Karpas-422 (cell line): ENCODE data around the gene KANSL1. TPM values are rescaled to one million over a fixed set of nuclear protein-coding genes. Genes with fewer than 3 reads are reported as not detected.

Experiments used
- DNase-seq: peaks from one replicate; pipeline ENCODE4 v3.0.0-alpha.2; 2015
- H2AFZ ChIP-seq: fragments of 200-600 bp; sonication (generic); 2 replicates; pipeline ENCODE4 v1.6.1; 2014; ENCODE audit warnings: antibody characterized with exemption, low read length, mixed read lengths
- H3K27ac ChIP-seq: fragments of 200-600 bp; sonication (generic); 2 replicates; pipeline ENCODE4 v1.5.1; 2014; ENCODE audit warnings: mild to moderate bottlenecking, low read length, moderate library complexity
- H3K27me3 ChIP-seq: fragments of 200-600 bp; sonication (generic); 2 replicates; pipeline ENCODE4 v1.6.1; 2014; ENCODE audit warnings: low read length, mixed read lengths
- H3K36me3 ChIP-seq: fragments of 200-600 bp; sonication (generic); 2 replicates; pipeline ENCODE4 v1.6.1; 2014; ENCODE audit warnings: low read length, mixed read lengths; ENCODE audit not compliant: insufficient read depth
- H3K4me1 ChIP-seq: fragments of 200-600 bp; sonication (generic); 2 replicates; pipeline ENCODE4 v1.6.1; 2014; ENCODE audit warnings: mild to moderate bottlenecking, low read length, mixed read lengths
- H3K4me2 ChIP-seq: fragments of 200-600 bp; sonication (generic); 2 replicates; pipeline ENCODE4 v1.6.1; 2014; ENCODE audit warnings: low read length, low read depth, mild to moderate bottlenecking; ENCODE audit not compliant: poor library complexity, severe bottlenecking
- H3K4me3 ChIP-seq: fragments of 200-600 bp; sonication (generic); 2 replicates; pipeline ENCODE4 v1.5.1; 2014; ENCODE audit warnings: mild to moderate bottlenecking, antibody characterized with exemption, low read length, mixed read lengths
- H3K79me2 ChIP-seq: fragments of 200-600 bp; sonication (generic); 2 replicates; pipeline ENCODE4 v1.6.1; 2014; ENCODE audit warnings: mild to moderate bottlenecking, low read length, mixed read lengths
- H3K9ac ChIP-seq: fragments of 200-600 bp; sonication (generic); 2 replicates; pipeline ENCODE4 v1.6.0; 2014; ENCODE audit warnings: low read length
- H3K9me2 ChIP-seq: fragments of 200-600 bp; sonication (generic), shearing (Covaris generic); replicated peaks from 2 replicates; pipeline ENCODE4 v1.6.0; 2014; ENCODE audit warnings: mild to moderate bottlenecking, low read length, moderate library complexity; ENCODE audit not compliant: insufficient read depth
- H3K9me3 ChIP-seq: fragments of 300-700, 200-600 bp; sonication (generic); 2 replicates; pipeline ENCODE4 v1.6.1; 2014; ENCODE audit warnings: low read length, mixed read lengths
- H4K20me1 ChIP-seq: fragments of 200-600 bp; sonication (generic); 2 replicates; pipeline ENCODE4 v1.6.1; 2014; ENCODE audit warnings: mild to moderate bottlenecking, antibody characterized with exemption, low read length, low read depth; ENCODE audit not compliant: insufficient read depth
- total RNA-seq: library from RNA; depleted of rRNA; stranded (reverse); fragments of >200 nt; shearing (Covaris generic); gene quantifications from 2 replicates; pipeline ENCODE4 v1.2.3, GENCODE V29; 2014; ENCODE audit warnings: low replicate concordance

The KANSL1 gene
- total RNA-seq, 1 experiment from 2014 or later: 127 TPM

GRCh38 chr17:46061435-46061834 is 131.8 kb downstream of the KANSL1 start:
- no peak for DNase-seq
- peaks cover 25% of the 10 kb centered on the region; the same call in 1 of the 2 replicates for H3K36me3 ChIP-seq
- H3K4me1 ChIP-seq: 0 out of 2 replicates have a peak, but pooled peaks cover 3% of the 10 kb centered on the region
- no peak overlapping the region for H3K4me2 ChIP-seq
- H3K79me2 ChIP-seq: peaks cover 86% of the 10 kb centered on the region
- no peaks in the 10 kb centered on the region for H3K27me3 ChIP-seq
- H3K27ac ChIP-seq: no peak overlapping the region
- no peak overlapping the region for H3K4me3 ChIP-seq
- no peak overlapping the region for H2AFZ ChIP-seq
- H3K9me3 ChIP-seq: no peaks in the 10 kb centered on the region
- H3K9ac ChIP-seq: no peak overlapping the region
- H3K9me2 ChIP-seq: no peaks in the 10 kb centered on the region
- no peaks in the 10 kb centered on the region for H4K20me1 ChIP-seq

- DNase-seq: no peak
- Histone ChIP-seq H3K4me3 (no peak overlapping the region), H3K9me3 (no peaks in the 10 kb centered on the region), H3K27me3 (no peaks in the 10 kb centered on the region), H4K20me1 (no peaks in the 10 kb centered on the region), H3K4me1 (0 out of 2 replicates have a peak, but pooled peaks cover 3% of the 10 kb centered on the region), H3K4me2 (no peak overlapping the region), H3K9ac (no peak overlapping the region), H3K79me2 (peaks cover 85% of the 10 kb centered on the region), H3K9me2 (no peaks in the 10 kb centered on the region), H3K27ac (no peak overlapping the region), H2AFZ (no peak overlapping the region), H3K36me3 (peaks cover 23% of the 10 kb centered on the region; the same call in 1 of the 2 replicates)
Measured at GRCh38 chr17:46060461-46060860, 132.8 kb downstream of the KANSL1 start.

GRCh38 chr17:46059486-46059885 is 133.7 kb downstream of the KANSL1 start:
- H3K4me3 ChIP-seq: no peak overlapping the region
- no peak overlapping the region for H3K9ac ChIP-seq
- 0 out of 2 replicates have a peak, but pooled peaks cover 3% of the 10 kb centered on the region for H3K4me1 ChIP-seq
- peaks cover 80% of the 10 kb centered on the region for H3K79me2 ChIP-seq
- no peaks in the 10 kb centered on the region for H3K9me2 ChIP-seq
- no peaks in the 10 kb centered on the region for H3K9me3 ChIP-seq
- H3K4me2 ChIP-seq: no peak overlapping the region
- H3K27me3 ChIP-seq: no peaks in the 10 kb centered on the region
- no peak overlapping the region for H3K27ac ChIP-seq
- no peaks in the 10 kb centered on the region for H4K20me1 ChIP-seq
- DNase-seq: no peak
- no peak overlapping the region for H2AFZ ChIP-seq
- peaks cover 23% of the 10 kb centered on the region; the same call in 1 of the 2 replicates for H3K36me3 ChIP-seq

- Histone ChIP-seq H3K9me2 (no peaks in the 10 kb centered on the region), H3K4me3 (no peak overlapping the region), H3K9ac (no peak overlapping the region), H2AFZ (no peak overlapping the region), H4K20me1 (no peaks in the 10 kb centered on the region), H3K27ac (no peak overlapping the region), H3K9me3 (no peaks in the 10 kb centered on the region), H3K4me1 (0 out of 2 replicates have a peak, but pooled peaks cover 3% of the 10 kb centered on the region), H3K27me3 (no peaks in the 10 kb centered on the region), H3K4me2 (no peak overlapping the region), H3K36me3 (peaks cover 17% of the 10 kb centered on the region; the same call in 1 of the 2 replicates), H3K79me2 (peaks cover 69% of the 10 kb centered on the region)
- no peak for DNase-seq
Measured at GRCh38 chr17:46057366-46057765, 135.9 kb downstream of the KANSL1 start.

- DNase-seq: no peak
- H3K27ac ChIP-seq: no peak overlapping the region
- no peaks in the 10 kb centered on the region for H3K9me2 ChIP-seq
- H3K4me2 ChIP-seq: no peak overlapping the region
- H3K79me2 ChIP-seq: peaks cover 64% of the 10 kb centered on the region
- H3K36me3 ChIP-seq: peaks cover 17% of the 10 kb centered on the region; the same call in 1 of the 2 replicates
- H3K4me1 ChIP-seq: 0 out of 2 replicates have a peak, but pooled peaks cover 3% of the 10 kb centered on the region
- no peaks in the 10 kb centered on the region for H3K9me3 ChIP-seq
- H3K27me3 ChIP-seq: no peaks in the 10 kb centered on the region
- H2AFZ ChIP-seq: no peak overlapping the region
- no peak overlapping the region for H3K9ac ChIP-seq
- no peak overlapping the region for H3K4me3 ChIP-seq
- H4K20me1 ChIP-seq: no peaks in the 10 kb centered on the region
Measured at GRCh38 chr17:46056800-46057304, 136.4 kb downstream of the KANSL1 start.

GRCh38 chr17:46053911-46054534 is 139.2 kb downstream of the KANSL1 start:
- peaks cover 22% of the 10 kb centered on the region for H3K36me3 ChIP-seq
- no peaks in the 10 kb centered on the region for H3K27me3 ChIP-seq
- no peak overlapping the region for H3K27ac ChIP-seq
- H3K9me2 ChIP-seq: no peaks in the 10 kb centered on the region
- no peak overlapping the region for H3K4me3 ChIP-seq
- DNase-seq: no peak
- H3K4me2 ChIP-seq: no peak overlapping the region
- H3K9ac ChIP-seq: no peak overlapping the region
- H3K79me2 ChIP-seq: peaks cover 55% of the 10 kb centered on the region
- H2AFZ ChIP-seq: no peak overlapping the region
- no peaks in the 10 kb centered on the region for H3K9me3 ChIP-seq
- no peaks in the 10 kb centered on the region for H4K20me1 ChIP-seq
- H3K4me1 ChIP-seq: no peaks in the 10 kb centered on the region

GRCh38 chr17:46049656-46050055 is 143.6 kb downstream of the KANSL1 start:
- H3K9ac ChIP-seq: no peak overlapping the region
- peaks cover 28% of the 10 kb centered on the region for H3K36me3 ChIP-seq

GRCh38 chr17:46047856-46048255 is 145.4 kb downstream of the KANSL1 start:
- Histone ChIP-seq H3K4me3 (no peak overlapping the region), H3K27ac (no peak overlapping the region), H3K9ac (no peak overlapping the region), H2AFZ (no peak overlapping the region), H3K36me3 (peaks cover 40% of the 10 kb centered on the region), H3K4me1 (peaks cover 13% of the 10 kb centered on the region), H3K79me2 (peaks cover 33% of the 10 kb centered on the region), H3K9me3 (no peaks in the 10 kb centered on the region), H3K9me2 (no peaks in the 10 kb centered on the region), H3K4me2 (no peak overlapping the region), H4K20me1 (no peaks in the 10 kb centered on the region), H3K27me3 (no peaks in the 10 kb centered on the region)
- DNase-seq: no peak

More at GRCh38 chr17:46049656-46050055, 143.6 kb downstream of the KANSL1 start:
- H3K79me2 ChIP-seq: peaks cover 25% of the 10 kb centered on the region
- peaks cover 10% of the 10 kb centered on the region for H3K4me1 ChIP-seq
- H3K4me3 ChIP-seq: no peak overlapping the region
- no peak for DNase-seq
- H3K27ac ChIP-seq: no peak overlapping the region
- no peaks in the 10 kb centered on the region for H3K27me3 ChIP-seq
- no peaks in the 10 kb centered on the region for H4K20me1 ChIP-seq
- H3K9me3 ChIP-seq: no peaks in the 10 kb centered on the region
- H2AFZ ChIP-seq: no peak overlapping the region
- H3K4me2 ChIP-seq: no peak overlapping the region
- H3K9me2 ChIP-seq: no peaks in the 10 kb centered on the region
